ENCODE results near the gene GHDC. TPM values are rescaled to one million over a fixed set of nuclear protein-coding genes. Genes with fewer than 3 reads are reported as not detected.

The GHDC gene
- total RNA-seq, 4 donors from 2014 or later, result 28.8 to 41.3 (median 35.5) TPM

DNA sequence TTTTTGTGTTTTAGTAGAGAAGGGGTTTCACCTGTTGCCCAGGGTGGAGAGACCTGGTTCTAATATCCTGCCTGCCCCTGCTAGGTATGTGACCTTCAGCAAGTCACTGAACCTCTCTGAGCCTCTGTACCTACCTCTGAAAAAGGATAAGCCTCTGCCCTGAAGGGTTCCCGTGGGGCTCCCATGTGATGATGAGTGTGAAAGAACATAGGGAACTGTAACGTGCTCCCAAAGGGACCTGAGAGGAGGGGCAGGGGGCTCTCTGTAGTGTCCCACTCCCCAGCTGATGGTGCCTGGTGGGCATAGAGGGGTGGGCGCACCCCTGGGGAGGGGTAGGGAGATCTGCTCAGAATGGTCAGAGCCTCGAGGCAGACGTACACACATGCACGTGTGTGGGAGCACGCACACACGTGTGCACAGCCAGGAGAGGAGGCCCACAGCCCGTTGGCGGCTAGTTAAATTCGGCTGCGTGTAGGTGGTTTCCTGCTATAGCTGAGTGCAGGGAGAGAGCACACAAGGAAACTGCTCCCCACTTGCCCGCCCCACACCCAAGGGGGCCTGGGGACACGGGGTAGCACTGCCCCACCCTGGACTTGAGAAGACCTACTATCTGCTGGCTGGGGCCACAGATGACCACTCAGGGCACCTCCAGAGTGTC lies 20.0 kb downstream of the GHDC start:
- TF ChIP-seq, protein P1, sequence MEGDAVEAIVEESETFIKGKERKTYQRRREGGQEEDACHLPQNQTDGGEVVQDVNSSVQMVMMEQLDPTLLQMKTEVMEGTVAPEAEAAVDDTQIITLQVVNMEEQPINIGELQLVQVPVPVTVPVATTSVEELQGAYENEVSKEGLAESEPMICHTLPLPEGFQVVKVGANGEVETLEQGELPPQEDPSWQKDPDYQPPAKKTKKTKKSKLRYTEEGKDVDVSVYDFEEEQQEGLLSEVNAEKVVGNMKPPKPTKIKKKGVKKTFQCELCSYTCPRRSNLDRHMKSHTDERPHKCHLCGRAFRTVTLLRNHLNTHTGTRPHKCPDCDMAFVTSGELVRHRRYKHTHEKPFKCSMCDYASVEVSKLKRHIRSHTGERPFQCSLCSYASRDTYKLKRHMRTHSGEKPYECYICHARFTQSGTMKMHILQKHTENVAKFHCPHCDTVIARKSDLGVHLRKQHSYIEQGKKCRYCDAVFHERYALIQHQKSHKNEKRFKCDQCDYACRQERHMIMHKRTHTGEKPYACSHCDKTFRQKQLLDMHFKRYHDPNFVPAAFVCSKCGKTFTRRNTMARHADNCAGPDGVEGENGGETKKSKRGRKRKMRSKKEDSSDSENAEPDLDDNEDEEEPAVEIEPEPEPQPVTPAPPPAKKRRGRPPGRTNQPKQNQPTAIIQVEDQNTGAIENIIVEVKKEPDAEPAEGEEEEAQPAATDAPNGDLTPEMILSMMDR (IDR thresholded peaks at IDR 0.05), result no peak
- ATAC-seq (ENCODE audit: low FRiP score) (no peak), DNase-seq (ENCODE audit: low spot score) (no peak)

DNA sequence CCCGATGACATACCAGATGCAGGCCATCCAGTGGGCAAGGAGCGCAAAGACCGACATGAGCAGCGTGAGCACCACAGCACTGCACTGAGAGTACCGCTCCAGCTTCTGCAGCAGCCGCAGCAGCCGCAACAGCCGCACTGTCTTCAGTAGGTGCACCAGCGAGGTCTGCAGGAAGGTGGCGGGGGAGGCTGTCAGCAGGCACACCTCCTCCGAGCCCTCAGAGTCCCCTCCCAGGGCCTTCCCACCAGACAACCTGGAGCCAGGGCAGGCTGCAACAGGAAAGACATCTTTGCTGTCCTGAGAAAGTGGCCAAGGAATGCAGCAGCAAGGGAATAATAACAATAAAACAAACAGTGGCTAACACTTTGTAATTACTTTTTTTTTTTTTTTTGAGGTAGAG lies 22.5 kb downstream of the GHDC start:
- ATAC-seq (ENCODE audit: low FRiP score) (no peak), DNase-seq (ENCODE audit: low spot score) (no peak)
- TF ChIP-seq, protein P1 (IDR thresholded peaks at IDR 0.05), result no peak

DNA sequence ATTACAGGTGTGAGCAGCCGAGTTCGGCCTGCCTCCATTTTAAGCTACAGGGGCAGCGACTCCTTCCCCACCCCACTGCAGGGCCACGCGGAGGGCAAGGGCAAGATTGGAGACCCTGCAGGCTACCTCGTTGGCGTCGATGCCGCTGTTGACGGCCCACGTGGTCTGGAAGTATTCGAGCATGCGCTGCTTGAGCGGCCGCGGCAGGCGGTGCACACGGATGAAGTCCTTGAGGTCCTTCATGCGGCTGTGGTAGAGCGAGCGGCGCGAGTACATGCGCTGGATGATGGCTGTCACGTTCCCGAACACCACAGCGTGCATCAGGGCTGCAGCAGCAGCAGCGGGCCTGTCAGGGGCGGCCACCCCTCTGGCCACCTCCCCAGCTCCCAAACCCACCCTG lies 24.9 kb downstream of the GHDC start:
- TF ChIP-seq, protein P1 (IDR thresholded peaks at IDR 0.05), result no peak
- ATAC-seq (ENCODE audit: low FRiP score), result no peak
- no peak for DNase-seq (ENCODE audit: low spot score)

DNA sequence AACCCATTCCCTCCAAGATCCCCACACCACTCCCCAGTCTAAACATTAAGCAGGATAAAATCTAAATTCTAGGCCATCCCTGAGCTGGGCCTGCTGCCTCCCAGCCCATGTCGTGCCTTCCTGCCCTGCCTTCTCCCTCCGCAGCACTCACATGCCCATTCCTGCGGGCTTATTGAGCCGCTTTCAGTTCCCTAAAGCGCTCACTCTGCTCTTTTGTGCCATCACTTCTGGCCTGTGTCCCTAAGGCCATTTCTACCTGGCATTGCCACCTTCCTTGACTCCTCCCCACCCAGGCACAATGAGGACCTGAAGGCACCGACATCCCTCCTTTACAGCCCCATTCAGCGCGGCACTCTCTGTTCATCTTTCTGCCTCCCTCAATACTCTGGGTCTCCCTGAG lies 26.5 kb downstream of the GHDC start:
- ATAC-seq (ENCODE audit: low FRiP score) (no peak), DNase-seq (ENCODE audit: low spot score) (no peak)
- TF ChIP-seq, protein P1 (IDR thresholded peaks at IDR 0.05), result no peak

DNA sequence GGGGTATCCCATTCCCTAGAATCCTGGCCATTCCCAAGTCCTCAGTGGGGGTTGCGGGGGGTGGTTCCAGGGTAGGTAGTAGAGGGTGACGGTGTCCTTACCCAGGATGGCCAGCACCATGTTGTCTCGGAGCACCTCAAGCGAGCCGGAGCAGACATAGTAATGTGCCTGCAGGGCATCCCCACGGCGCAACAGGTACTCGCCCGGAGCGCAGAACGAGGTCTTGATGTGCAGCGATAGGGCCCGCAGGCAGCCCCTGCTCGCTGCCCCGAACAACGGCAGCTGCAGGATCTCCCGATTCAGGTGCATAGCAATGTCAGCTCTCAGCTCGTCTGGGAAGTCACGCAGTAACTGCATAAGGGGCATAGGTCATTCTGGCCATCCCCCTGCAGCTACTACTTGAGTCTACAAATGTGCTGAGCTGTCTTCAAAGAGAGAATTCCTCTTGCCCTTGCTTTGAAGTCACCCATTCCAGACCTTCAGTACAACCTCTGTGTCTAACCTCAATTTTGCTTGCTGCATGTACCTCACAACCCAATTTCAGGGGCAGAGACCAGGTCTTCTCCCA lies 28.0 kb downstream of the GHDC start:
- ATAC-seq (ENCODE audit: low FRiP score), result no peak
- TF ChIP-seq, protein P1 (IDR thresholded peaks at IDR 0.05), result no peak
- DNase-seq (ENCODE audit: low spot score), result no peak

DNA sequence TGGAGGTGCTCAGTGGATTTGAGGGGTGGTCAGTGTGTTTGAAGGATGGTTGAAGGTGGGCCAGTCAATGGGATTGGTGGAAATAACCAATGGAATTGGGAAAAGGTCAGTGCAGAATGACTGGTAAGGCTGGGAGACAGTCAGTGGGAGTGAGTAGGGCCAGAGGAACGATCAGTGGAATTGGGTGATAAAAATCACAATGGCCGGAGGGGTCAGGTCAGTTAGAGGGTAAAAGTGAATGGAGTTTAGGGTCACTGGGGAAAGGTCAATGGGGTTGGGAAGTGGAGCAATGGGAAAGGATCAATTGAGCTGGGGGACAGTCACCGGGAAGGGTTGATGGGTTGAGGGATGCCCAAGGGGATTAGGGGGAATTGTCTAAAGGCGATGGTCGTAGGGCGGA lies 28.5 kb downstream of the GHDC start:
- ATAC-seq (ENCODE audit: low FRiP score) (no peak), DNase-seq (ENCODE audit: low spot score) (no peak)
- TF ChIP-seq, protein P1 (IDR thresholded peaks at IDR 0.05), result no peak

All from omental fat pad (tissue), 4 donors.